ENCODE data around the gene KIF26A.

GRCh38 chr14:104138098-104138717, at the start of gene KIF26A:
- TF ChIP-seq POLR2A (IDR thresholded peaks at IDR 0.05), result no peak
- TF ChIP-seq CTCF (IDR thresholded peaks at IDR 0.05), result no peak
- no peak for TF ChIP-seq POLR2AphosphoS5 (IDR thresholded peaks at IDR 0.05)

Measured in prostate gland (tissue), 2 donors.